Stimulated activated effector memory CD8-positive, alpha-beta T cell treated with anti-CD3 and anti-CD28 coated beads, Interleukin-12 subunit alpha, Interleukin-12 subunit beta, amount 100 ng/mL, for 72 hours (primary cell): ENCODE data around the gene PRODH2.
A peak's percentile ranks its signal among the peaks of the same experiment; 100 is the strongest.

Experiments used
- ATAC-seq: fragments of 150-1000 bp; cut with Tn5 transposase; 2 replicates; pipeline ENCODE4 v1.10.0; 2021
- DNase-seq, 2 donors: peaks; one replicate each; pipeline ENCODE4 v3.0.0; 2021 to 2022; ENCODE audit warnings: low spot score in 2 of 2
- H3K27ac Mint-ChIP-seq: one replicate; pipeline ENCODE4 v1.8.0; 2022; ENCODE audit warnings: mild to moderate bottlenecking, mixed read lengths
- H3K36me3 Mint-ChIP-seq: one replicate; pipeline ENCODE4 v1.8.0; 2022; ENCODE audit warnings: mild to moderate bottlenecking, mixed read lengths
- H3K4me1 Mint-ChIP-seq: one replicate; pipeline ENCODE4 v1.8.0; 2022; ENCODE audit warnings: mixed read lengths
- H3K4me3 Mint-ChIP-seq: one replicate; pipeline ENCODE4 v1.8.0; 2022; ENCODE audit warnings: mild to moderate bottlenecking, mixed read lengths
- H3K9me3 Mint-ChIP-seq: one replicate; pipeline ENCODE4 v1.8.0; 2022; ENCODE audit warnings: mixed read lengths

Gene PRODH2

DNA sequence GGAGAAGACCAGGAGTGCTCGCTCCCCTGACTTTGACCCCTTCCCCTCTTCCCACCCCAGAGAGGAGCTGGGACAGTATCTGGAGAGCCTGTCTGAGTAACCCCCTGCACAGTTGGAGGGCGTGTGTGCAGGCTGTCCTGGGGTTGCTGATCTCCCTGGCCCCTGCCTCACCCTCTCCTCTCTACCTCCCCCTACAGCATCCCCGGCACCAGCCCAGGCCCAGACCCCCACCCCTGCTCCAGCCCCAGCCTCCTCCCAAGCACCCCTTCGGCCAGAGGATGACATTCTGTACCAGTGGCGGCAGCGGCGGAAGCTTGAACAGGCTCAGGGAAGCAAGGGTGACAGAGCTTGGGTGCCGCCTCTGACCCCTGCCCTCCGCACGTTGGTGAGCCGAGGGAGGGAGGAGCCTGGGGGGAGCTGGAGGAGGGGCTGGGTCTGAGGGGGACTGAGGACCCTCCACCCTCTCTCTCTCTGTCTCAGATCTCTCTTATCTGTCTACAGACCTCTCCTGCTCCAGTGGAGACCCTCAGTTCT is 46.0 kb downstream of the PRODH2 start:
- Mint-ChIP-seq H3K9me3 (no peaks in the 10 kb centered on the region), H3K27ac (no peak overlapping the region), H3K4me3 (no peak overlapping the region), H3K4me1 (no peaks in the 10 kb centered on the region), H3K36me3 (peaks cover 58% of the 10 kb centered on the region)
- ATAC-seq (peak; percentile 8), DNase-seq (no peak)

DNA sequence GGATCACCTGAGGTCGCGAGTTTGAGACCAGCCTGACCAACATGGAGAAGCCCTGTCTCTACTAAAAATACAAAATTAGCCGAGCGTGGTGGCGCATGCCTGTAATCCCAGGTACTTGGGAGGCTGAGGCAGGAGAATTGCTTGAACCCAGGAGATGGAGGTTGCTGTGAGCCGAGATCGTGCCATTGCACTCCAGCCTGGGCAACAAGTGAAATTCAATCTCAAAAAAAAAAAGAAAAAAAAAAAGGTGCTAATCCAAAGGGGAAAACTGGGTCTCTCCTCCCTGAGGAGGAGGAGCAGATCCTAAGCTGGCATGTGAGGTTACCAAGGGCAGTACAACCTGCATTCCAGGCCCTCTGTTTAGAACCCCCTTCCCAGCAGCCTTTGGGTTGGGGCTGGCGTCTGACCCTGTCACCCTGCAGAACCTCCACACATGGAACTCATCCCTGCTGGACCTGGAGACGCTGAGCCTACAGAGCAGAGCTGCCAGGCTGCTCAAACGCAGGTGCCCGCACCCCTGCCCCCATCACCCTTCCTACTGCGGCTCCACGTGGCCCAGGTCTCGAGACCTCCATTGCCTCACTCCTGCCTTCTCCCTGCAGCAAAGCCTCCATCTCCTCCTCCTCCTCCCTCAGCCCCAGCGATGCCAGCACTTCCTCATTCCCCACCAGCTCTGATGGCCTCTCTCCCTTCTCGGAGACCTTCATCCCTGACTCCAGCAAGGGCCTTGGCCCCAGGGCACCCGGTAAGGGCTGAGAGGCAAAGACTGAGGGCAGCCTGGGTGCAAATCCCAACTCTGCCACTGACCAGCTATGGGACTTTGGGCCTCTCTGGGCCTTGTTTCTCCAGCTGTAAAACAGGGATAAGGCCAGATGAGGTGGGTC is 48.0 kb downstream of the PRODH2 start:
- no peak for ATAC-seq
- H3K36me3 Mint-ChIP-seq, result peaks cover 55% of the 10 kb centered on the region

DNA sequence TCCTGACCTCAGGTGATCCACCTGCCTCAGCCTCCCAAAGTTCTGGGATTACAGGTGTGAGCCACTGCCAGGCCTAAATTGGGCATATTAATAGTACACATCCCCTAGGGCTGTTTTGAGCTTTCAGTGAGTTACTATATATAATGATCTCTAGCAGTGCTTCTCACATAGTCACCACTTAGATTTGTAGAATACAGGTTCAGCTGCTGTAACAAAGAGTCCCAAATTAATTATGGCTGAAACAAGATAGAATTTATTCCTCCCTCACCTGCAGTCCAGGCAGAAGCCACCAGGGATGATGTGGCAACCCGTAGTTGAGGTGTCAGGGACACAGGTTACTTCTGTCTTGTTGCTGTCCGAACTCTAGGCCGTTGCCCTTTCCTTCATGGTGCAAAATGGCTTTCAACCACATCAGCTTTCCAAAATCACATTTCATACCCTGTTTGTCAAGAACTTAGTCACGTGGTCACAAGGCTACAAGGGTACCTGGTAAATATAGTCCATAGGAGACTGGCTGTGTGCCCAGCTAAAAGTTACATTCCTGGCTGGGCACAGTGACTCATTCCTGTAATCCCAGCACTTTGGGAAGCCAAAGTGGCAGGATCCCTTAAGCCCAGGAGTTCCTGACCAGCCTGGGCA is 51.8 kb downstream of the PRODH2 start:
- peaks cover 57% of the 10 kb centered on the region for H3K36me3 Mint-ChIP-seq
- H3K9me3 Mint-ChIP-seq, result no peaks in the 10 kb centered on the region
- DNase-seq (no peak), ATAC-seq (no peak)
- no peak overlapping the region for H3K27ac Mint-ChIP-seq
- H3K4me1 Mint-ChIP-seq, result peaks cover 32% of the 10 kb centered on the region
- H3K4me3 Mint-ChIP-seq, result no peak overlapping the region

More for the DNA sequence above, 48.0 kb downstream of the PRODH2 start:
- DNase-seq, result no peak
- Mint-ChIP-seq H3K27ac (no peak overlapping the region), H3K9me3 (no peaks in the 10 kb centered on the region), H3K4me3 (no peak overlapping the region), H3K4me1 (peaks cover 2% of the 10 kb centered on the region)

DNA sequence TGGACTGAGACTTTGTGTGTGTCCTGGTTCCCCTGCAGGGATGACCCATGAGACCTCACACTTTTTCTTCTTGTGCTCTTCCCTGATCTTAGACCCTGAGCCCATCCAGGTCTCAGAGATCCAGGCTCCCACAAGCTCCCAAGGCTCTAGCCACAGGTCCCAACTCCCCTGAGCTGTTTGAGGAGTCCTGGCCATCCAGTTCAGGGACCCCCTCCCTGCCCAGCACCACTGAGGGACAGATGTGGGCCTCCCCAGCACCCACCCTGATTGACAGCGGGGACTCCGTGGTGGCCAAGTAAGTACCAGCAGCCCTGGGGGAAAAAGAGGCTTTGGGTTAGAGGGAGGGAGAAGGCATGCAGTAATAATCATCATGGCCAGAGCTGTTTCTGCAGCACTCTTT is 52.9 kb downstream of the PRODH2 start:
- Mint-ChIP-seq H3K27ac (no peak overlapping the region), H3K36me3 (peaks cover 54% of the 10 kb centered on the region), H3K4me1 (peaks cover 39% of the 10 kb centered on the region), H3K4me3 (peak overlapping the region; percentile 93), H3K9me3 (no peaks in the 10 kb centered on the region)
- no peak for DNase-seq
- ATAC-seq, result no peak

DNA sequence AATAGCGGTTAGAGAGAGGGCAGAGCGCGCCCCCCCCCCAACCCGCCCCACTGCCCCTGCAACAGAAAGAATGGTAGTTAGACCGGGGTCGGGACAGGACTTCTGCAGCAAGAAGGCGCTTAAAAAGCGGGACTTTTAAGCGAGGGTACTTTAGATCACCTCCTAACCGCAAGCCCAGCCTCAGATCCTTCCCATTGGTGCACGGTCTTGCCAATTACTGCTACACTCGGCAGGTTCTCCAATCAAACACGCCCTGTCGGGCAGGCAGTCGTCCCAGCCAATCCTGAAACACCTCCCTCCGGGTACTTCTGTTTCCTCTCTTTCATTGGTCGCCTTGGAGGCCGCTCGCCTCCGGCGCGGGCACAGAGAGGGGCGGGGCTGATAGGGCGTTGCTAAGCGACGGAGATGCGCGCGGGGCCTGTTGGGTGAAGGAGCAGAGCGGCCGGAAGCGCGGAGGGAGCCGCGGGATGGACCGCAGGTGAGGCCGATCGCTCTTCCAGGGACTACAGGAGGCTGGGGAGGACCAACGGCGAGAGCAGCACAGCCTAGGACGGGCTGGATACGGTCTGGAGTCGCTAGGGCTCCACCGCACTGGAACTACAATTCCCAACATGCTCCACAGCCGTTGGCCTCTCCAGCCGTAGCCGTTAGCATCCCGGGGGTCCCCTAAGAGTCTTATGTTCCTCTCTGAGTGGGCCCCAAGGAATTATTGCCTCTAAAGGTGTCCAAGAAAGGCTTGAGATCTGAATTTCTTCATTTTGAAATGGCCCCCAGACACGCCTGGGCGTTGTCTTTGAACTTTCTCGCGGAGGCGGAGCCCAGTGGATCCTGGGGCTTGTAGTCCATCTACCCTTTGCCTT is 54.7 kb downstream of the PRODH2 start, which contains the start of gene PROSER3:
Gene PROSER3 (plus strand): TSS at position 428 of the 860 bp plus-strand sequence. CDS start 40 bp downstream, at position 468.
- DNase-seq (peak; percentile 96 to 99), ATAC-seq (peak; percentile 97)
- H3K4me3 Mint-ChIP-seq, result peak within 1 kb of the TSS; percentile 93
- no peaks in the 10 kb centered on the region for H3K9me3 Mint-ChIP-seq
- H3K36me3 Mint-ChIP-seq, result peaks cover 41% of the 10 kb centered on the region
- peak within 1 kb of the TSS; percentile 97 for H3K27ac Mint-ChIP-seq
- H3K4me1 Mint-ChIP-seq, result peaks cover 40% of the 10 kb centered on the region

DNA sequence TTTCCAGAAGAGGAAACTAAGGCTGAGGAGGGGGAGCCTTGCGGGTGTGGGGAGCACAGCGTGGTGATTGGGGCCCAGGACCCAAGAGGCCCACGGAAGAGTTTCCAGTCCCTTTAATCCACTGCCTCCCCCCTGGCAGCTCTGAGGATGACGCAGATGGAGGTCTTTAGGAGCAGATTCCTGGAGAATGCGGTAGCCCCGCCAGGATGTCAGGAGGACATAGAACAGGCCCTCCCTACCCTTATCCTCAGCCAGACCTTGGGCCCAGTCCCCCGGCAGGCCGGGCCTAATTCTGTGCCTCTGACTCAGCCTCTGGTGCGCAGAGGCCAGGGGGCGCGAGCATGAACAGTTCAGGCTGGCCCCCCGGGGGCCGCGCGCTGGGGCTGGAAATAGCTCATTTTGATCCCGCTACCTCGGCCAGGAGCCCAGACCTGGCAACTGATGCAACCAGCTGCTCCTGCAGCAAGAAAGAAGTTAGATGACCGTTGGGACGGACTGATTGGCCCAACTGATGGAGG is 55.4 kb downstream of the PRODH2 start:
- peaks cover 40% of the 10 kb centered on the region for H3K4me1 Mint-ChIP-seq
- H3K4me3 Mint-ChIP-seq, result peak overlapping the region; percentile 93
- peak overlapping the region; percentile 97 for H3K27ac Mint-ChIP-seq
- H3K36me3 Mint-ChIP-seq, result peaks cover 34% of the 10 kb centered on the region
- no peaks in the 10 kb centered on the region for H3K9me3 Mint-ChIP-seq
- DNase-seq (peak in 1 of 2 donors; percentile 71), ATAC-seq (peak; percentile 11)

DNA sequence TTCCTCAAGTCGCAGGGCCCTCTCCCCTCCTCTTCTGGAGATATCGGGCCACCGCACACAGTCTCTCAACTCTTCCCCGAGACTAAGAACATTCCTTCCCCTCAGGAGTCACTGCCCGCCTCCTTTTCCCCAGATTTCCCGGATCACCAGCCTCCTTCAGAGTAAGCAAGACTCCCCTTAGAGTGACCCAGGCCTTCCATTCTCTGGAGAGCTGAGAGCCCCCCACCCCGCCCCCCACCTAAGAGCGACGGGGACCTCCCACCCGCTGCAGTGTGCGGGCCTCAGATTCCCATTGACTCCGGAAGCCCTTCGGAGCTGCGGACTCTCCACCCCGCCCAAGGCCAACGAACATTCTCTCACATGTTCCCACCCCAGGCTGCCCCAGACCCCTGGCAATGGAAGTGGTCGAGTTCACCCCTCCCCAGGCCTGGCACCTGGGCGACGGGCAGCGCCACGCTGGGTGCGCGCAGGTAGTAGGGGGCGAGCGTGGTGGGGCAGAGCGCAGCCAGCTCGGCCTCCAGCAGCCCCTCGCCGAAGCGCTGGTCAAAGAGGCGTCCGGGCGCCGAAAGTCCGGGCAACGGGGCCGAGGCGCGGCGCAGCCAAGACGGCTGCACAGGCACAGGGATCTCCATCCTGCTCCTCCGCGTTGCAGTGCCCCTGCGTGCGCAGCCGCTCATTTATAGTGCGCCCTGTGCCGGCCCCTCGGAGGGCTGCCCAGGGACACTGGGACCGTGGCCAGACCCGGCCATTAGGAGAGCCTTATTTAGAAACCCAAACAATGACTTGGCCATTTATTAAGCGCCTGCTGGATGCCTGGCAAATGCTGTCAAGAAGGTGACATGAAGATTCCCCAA is 56.0 kb downstream of the PRODH2 start, which contains the start of gene HSPB6:
Gene HSPB6 (minus strand): TSS at position 653 of the 854 bp plus-strand sequence. CDS start 21 bp downstream, at position 632.
- H3K9me3 Mint-ChIP-seq, result no peaks in the 10 kb centered on the region
- H3K36me3 Mint-ChIP-seq, result peaks cover 28% of the 10 kb centered on the region
- H3K4me3 Mint-ChIP-seq, result peak within 1 kb of the TSS; percentile 93
- peaks cover 40% of the 10 kb centered on the region for H3K4me1 Mint-ChIP-seq
- no peak for DNase-seq
- peak within 1 kb of the TSS; percentile 97 for H3K27ac Mint-ChIP-seq
- ATAC-seq, result no peak

DNA sequence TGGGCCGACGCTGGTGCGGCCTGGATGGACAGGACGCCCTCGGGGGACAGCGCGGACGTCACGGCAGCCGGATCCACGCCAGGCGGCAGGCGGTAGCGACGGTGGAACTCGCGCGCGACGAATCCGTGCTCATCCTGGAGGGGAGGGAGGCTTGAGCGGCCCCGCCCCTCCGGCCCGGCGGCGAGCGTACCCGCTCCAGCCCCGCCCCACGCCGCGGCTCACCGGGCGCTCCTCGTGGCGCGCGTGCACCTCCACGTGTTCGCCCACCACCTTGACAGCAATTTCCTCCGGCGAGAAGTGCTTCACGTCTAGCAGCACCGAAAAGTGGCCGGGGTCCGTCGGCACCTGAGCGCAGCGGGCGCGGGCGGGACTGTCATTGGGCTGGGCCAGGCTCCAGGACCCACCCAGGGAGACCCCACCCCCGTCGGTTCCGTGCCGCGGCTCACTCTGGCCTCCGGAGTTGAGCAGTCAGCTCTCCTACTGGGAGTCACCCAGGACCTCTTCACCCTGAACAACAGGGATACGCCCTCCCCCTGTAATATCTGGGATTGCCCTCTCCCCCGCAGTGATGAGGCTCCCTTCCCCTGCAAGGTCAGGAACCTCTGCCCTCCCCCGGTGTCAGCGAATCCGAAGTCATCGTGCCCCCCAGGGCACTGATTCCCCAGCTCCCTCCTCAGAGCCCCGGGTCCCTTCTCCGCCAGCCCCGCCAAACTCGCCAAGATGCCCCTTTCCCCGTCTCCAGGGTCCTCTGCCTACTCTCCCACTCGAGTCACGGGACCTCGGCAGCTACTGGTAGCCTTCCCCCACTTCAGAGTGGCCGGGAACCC is 56.9 kb downstream of the PRODH2 start:
- peaks cover 40% of the 10 kb centered on the region for H3K4me1 Mint-ChIP-seq
- no peaks in the 10 kb centered on the region for H3K9me3 Mint-ChIP-seq
- peak overlapping the region; percentile 40 for H3K4me3 Mint-ChIP-seq
- no peak for ATAC-seq
- peaks cover 28% of the 10 kb centered on the region for H3K36me3 Mint-ChIP-seq
- no peak for DNase-seq
- no peak overlapping the region for H3K27ac Mint-ChIP-seq

DNA sequence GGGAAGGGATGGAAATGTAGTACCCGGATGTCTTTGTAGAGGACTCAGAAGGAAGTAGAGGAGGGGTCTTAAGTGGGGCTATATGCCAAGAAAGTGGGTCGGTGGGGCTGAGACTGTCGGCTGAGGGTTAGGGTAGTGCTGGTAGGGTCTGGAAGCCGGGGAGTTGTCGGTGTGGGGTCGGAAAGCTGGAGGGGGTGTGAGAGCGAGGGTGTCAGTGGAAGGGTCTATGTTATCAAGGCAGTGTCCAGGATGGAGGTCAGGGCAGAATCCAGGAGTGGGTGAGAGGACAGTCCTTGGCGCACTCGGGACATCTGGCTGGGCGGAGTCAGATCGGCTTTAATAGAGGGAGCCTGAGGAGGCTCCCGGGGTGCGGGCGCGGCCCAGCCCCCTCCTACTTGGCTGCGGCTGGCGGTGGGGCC is 57.5 kb downstream of the PRODH2 start:
- peaks cover 28% of the 10 kb centered on the region for H3K36me3 Mint-ChIP-seq
- ATAC-seq (no peak), DNase-seq (no peak)
- no peak overlapping the region for H3K27ac Mint-ChIP-seq
- H3K4me3 Mint-ChIP-seq, result peak overlapping the region; percentile 19
- H3K4me1 Mint-ChIP-seq, result peaks cover 42% of the 10 kb centered on the region
- H3K9me3 Mint-ChIP-seq, result no peaks in the 10 kb centered on the region

DNA sequence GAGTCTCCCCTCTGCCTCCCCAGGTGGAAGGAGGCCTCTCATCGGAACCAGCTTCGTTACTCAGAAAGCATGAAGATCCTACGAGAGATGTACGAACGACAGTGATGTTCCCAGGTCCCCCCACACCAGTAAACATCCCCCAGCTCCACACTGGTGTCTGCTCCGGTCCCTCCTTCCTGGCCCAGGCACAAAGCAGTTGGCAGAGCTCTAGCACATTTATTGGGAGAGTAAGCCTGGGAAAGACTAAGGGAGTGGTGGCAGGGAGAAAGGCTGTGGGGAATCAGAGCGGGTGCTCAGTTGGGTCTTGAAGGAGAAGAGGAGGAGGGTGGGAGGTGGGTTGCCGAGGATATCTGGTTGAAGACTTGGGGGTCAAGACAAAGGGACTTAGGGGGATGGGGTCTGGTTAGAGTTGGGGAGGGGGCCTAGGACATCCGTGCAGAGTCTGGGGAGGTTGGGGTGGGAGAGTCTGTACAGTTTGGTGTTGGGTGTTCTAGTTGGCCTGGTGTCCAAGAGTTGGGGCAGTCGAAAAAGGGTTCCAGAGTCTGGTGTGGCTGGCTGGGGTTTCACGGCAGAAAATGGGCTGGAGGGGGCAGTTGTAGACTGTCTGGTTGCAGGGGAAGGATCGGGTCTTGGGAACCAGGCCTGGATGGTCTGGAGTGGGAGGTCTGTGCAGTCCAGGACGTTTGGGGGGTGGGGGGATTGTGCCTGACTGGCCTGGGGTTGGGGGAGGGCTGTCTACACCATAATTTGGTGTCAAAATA is 58.1 kb downstream of the PRODH2 start:
- no peaks in the 10 kb centered on the region for H3K9me3 Mint-ChIP-seq
- ATAC-seq (no peak), DNase-seq (no peak)
- peaks cover 45% of the 10 kb centered on the region for H3K4me1 Mint-ChIP-seq
- peak overlapping the region; percentile 19 for H3K4me3 Mint-ChIP-seq
- H3K27ac Mint-ChIP-seq, result no peak overlapping the region
- H3K36me3 Mint-ChIP-seq, result peaks cover 26% of the 10 kb centered on the region

DNA sequence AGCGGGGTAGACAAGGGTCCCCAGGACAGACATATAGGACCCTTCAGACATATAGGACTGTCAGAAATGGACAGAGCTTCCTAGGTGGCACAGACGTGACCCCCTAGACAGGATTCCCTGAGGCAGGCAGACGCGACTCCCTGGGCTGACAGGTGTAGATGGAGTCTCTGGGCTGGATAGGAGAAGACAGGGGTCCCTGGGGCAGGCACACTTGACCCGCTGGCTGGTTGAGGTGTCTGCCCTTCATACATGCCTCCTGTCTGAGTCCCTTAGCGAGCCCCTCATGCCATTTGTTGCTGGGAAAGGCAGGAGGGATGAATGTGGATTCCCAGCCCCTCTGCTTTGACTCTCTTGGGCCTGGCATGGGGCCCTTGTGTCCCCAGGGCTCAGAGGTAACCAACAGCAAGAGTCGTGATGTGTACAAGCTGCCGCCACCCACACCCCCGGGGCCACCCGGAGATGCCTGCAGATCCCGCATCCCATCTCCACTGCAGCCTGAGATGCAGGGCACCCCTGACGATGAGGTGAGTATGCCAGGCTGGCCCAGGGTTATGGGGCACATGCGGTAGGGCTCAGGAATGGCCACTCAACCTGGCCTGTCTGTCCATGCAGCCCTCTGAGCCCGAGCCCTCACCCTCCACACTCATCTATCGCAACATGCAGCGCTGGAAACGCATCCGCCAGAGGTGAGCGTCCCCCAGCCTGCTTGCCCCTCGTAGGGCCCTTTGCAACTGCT is 58.8 kb downstream of the PRODH2 start:
- no peak for ATAC-seq
- DNase-seq, result no peak
- Mint-ChIP-seq H3K36me3 (peaks cover 23% of the 10 kb centered on the region), H3K4me3 (no peak overlapping the region), H3K4me1 (peaks cover 45% of the 10 kb centered on the region), H3K9me3 (no peaks in the 10 kb centered on the region), H3K27ac (no peak overlapping the region)

DNA sequence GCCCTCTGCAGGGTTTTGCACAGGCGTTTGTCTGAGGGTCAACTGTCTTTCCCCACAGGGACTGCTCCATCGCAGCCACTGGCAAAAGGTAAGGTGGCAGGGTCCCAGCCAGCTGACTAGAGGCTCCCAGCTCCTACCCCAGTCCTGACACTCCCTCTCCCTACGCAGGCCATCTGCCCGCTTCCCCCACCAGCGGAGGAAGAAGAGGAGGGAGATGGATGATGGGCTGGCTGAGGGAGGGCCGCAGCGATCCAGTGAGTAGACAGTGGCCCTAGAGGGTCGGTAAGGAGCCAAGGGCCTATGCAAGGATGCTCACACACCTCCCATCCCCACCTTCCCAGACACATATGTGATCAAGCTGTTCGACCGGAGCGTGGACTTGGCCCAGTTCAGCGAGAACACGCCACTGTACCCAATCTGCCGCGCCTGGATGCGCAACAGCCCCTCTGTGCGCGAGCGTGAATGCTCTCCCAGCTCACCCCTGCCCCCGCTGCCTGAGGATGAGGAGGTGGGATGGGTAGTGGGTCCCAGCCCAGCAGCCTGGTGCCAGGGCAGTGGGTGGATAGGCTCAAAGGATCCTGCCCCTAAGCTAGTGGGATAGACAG is 59.8 kb downstream of the PRODH2 start:
- H3K9me3 Mint-ChIP-seq, result no peaks in the 10 kb centered on the region
- H3K4me1 Mint-ChIP-seq, result peaks cover 51% of the 10 kb centered on the region
- no peak overlapping the region for H3K27ac Mint-ChIP-seq
- H3K36me3 Mint-ChIP-seq, result peaks cover 27% of the 10 kb centered on the region
- no peak overlapping the region for H3K4me3 Mint-ChIP-seq
- no peak for DNase-seq
- ATAC-seq, result no peak
